Measurements from ENCODE around the gene UST. TPM values are rescaled to one million over a fixed set of nuclear protein-coding genes. Genes with fewer than 3 reads are reported as not detected.

UST gene
- total and polyA plus RNA-seq, 2 of the 8 experiments (the other 6 are each of a cell fraction or from before 2014, with no cell fraction given): 13.5 to 34.5 TPM

- Histone ChIP-seq H2AFZ (ENCODE audit: low read length) (no peak overlapping the region), H3K79me1 (ENCODE audit: low read depth, low read length) (no peaks in the 10 kb centered on the region), H2AK5ac (ENCODE audit: low read depth, low read length) (no peak overlapping the region), H3K4me1 (replicated peaks in 1 of 4; ENCODE audit: control insufficient read depth in 3 of 4, insufficient read depth in 4 of 4, low read length in 3 of 4) (no peaks in the 10 kb centered on the region; a peak in 1 of 7 replicates), H4K20me1 (replicated peaks in 1 of 2; ENCODE audit: control insufficient read depth in 1 of 2, insufficient read depth in 2 of 2, low read length in 2 of 2) (no peaks in the 10 kb centered on the region), H2BK15ac (ENCODE audit: low read length) (no peak overlapping the region), H3K56ac (replicated peaks; ENCODE audit: insufficient read length, low read depth, low read length) (no peak overlapping the region), H3K36me3 (ENCODE audit: control insufficient read depth in 2 of 4, insufficient read depth in 4 of 4, low read length in 3 of 4) (no peaks in the 10 kb centered on the region; a peak in 1 of 8 replicates), H3K4me2 (ENCODE audit: insufficient read depth in 1 of 2, low read depth in 2 of 2, low read length in 2 of 2) (no peak overlapping the region), H3K79me2 (ENCODE audit: control insufficient read depth in 1 of 2, insufficient read depth in 2 of 2, low read length in 2 of 2) (no peaks in the 10 kb centered on the region), H3K4me3 (ENCODE audit: extremely low read depth in 1 of 4, insufficient read depth in 2 of 4, low read depth in 3 of 4, low read length in 4 of 4) (no peak overlapping the region), H3K4ac (replicated peaks; ENCODE audit: insufficient read length, low read depth, low read length) (no peak overlapping the region), H3K27ac (ENCODE audit: low read depth, low read length) (no peak overlapping the region), H3K27me3 (replicated peaks in 1 of 4; ENCODE audit: control insufficient read depth in 3 of 4, extremely low read depth in 1 of 4, insufficient read depth in 3 of 4, low read length in 3 of 4) (peaks cover 0 to 2% (median 0%) of the 10 kb centered on the region in 4 experiments; a peak in 1 of 7 replicates), H3K23ac (ENCODE audit: insufficient read length) (no peak overlapping the region), H4K8ac (ENCODE audit: extremely low read depth, insufficient read depth, low read length) (no peak overlapping the region), H3K23me2 (ENCODE audit: low read depth, low read length) (no peaks in the 10 kb centered on the region), H3K14ac (ENCODE audit: insufficient read length) (no peak overlapping the region), H4K5ac (ENCODE audit: insufficient read length, low read depth, low read length) (no peak overlapping the region), H2BK120ac (replicated peaks; ENCODE audit: low read depth, low read length) (no peak overlapping the region), H3K18ac (ENCODE audit: extremely low read depth, low read length) (no peak overlapping the region), H2BK20ac (ENCODE audit: low read length) (no peak overlapping the region), H3K9me3 (ENCODE audit: insufficient read depth in 2 of 2, low read depth in 1 of 2, low read length in 1 of 2) (peaks cover 0 to 3% of the 10 kb centered on the region in 2 experiments; a peak in 1 of 4 replicates), H3K9ac (replicated peaks in 1 of 4; ENCODE audit: extremely low read depth in 1 of 4, low read depth in 3 of 4, low read length in 3 of 4) (no peak overlapping the region), H2BK5ac (ENCODE audit: low read depth, low read length) (no peak overlapping the region), H4K91ac (replicated peaks; ENCODE audit: insufficient read length, low read length) (no peak overlapping the region), H2BK12ac (ENCODE audit: low read depth, low read length) (no peak overlapping the region)
- no peak for FAIRE-seq
- POLR2A ChIA-PET (ENCODE audit: partially characterized antibody): interaction anchor here (0.9 kb wide), 1 partner anchor 12 kb away, joined by 3 read pairs; no protein-coding TSS in a partner anchor
- no peak for DNase-seq (ENCODE audit: low read depth in 1 of 2, low spot score in 2 of 2)
- 90% methylated on average over 3 of the region's 3 CpGs; no CpG with 5 or more reads in 1 of the 2 experiments for WGBS, 2 experiments (ENCODE audit: extremely low coverage in 1 of 2, insufficient coverage in 1 of 2, insufficient read length in 1 of 2, insufficient replicate concordance in 2 of 2, low coverage in 1 of 2, low lambda C conversion rate in 2 of 2, missing lambda C conversion rate in 1 of 2)
- CTCF ChIA-PET (ENCODE audit: partially characterized antibody): interaction anchor here (1.4 to 1.7 kb wide), 2 partner anchors 11 to 143 kb away, joined by 5 to 8 read pairs; no protein-coding TSS in a partner anchor
- TF ChIP-seq SIN3A (conservative IDR thresholded peaks at IDR 0.05 in 1 of 2, IDR thresholded peaks at IDR 0.05 in 1 of 2; ENCODE audit: low read depth in 1 of 2, low read length in 2 of 2) (no peak), KDM4A (IDR thresholded peaks at IDR 0.05; ENCODE audit: low read depth, low read length, severe bottlenecking) (no peak), CHD1 (IDR thresholded peaks at IDR 0.05; ENCODE audit: low read depth, low read length) (no peak), BCL11A (IDR thresholded peaks at IDR 0.05; ENCODE audit: low read depth in 2 of 2, low read length in 2 of 2) (no peak), MAFK (IDR thresholded peaks at IDR 0.05; ENCODE audit: low read depth, low read length) (no peak), RXRA (IDR thresholded peaks at IDR 0.05; ENCODE audit: insufficient read depth, low read depth, low read length) (no peak), TEAD4 (IDR thresholded peaks at IDR 0.05; ENCODE audit: low read depth, low read length) (no peak), EGR1 (IDR thresholded peaks at IDR 0.05; ENCODE audit: borderline replicate concordance, low read depth, low read length) (no peak), USF2 (IDR thresholded peaks at IDR 0.05; ENCODE audit: low read length) (no peak), EZH2 (IDR thresholded peaks at IDR 0.05; ENCODE audit: low read depth, low read length, severe bottlenecking) (no peak), MAX (IDR thresholded peaks at IDR 0.05) (no peak), ATF3 (IDR thresholded peaks at IDR 0.05; ENCODE audit: insufficient read depth, low read depth, low read length) (no peak)
Observed at GRCh38 chr6:148720406-148720805, 26.4 kb upstream of the UST start.

All from H1 (cell line).